Aorta (tissue), 5 donors: ENCODE data around the gene TAF4. TPM values are rescaled to one million over a fixed set of nuclear protein-coding genes. Genes with fewer than 3 reads are reported as not detected.

Source experiments
- ATAC-seq: fragments of 200-7000 bp; cut with Tn5 transposase; one replicate; pipeline ENCODE4 v1.9.1; 2022; ENCODE audit warnings: moderate library complexity; ENCODE audit not compliant: low FRiP score
- DNase-seq, 2 donors: peaks; one replicate each; pipeline ENCODE4 v3.0.0-alpha.2; 2020
- H3K27ac ChIP-seq, 2 donors: one replicate each; pipeline ENCODE4 v1.5.1; 2013; ENCODE audit warnings: low read length in 2 of 2, mild to moderate bottlenecking in 2 of 2, moderate library complexity in 2 of 2, control low read depth in 1 of 2, inconsistent platforms in 1 of 2, low read depth in 1 of 2
- H3K27me3 ChIP-seq, 2 donors: one replicate each; pipeline ENCODE4 v1.6.1; 2013; ENCODE audit warnings: control low read depth in 1 of 2, low read length in 1 of 2, mild to moderate bottlenecking in 1 of 2, moderate library complexity in 1 of 2; ENCODE audit not compliant: insufficient read depth in 2 of 2, control insufficient read depth in 1 of 2
- H3K36me3 ChIP-seq, 2 donors: one replicate each; pipeline ENCODE4 v1.6.1; 2013; ENCODE audit warnings: control low read depth in 1 of 2, low read length in 1 of 2, mild to moderate bottlenecking in 1 of 2; ENCODE audit not compliant: insufficient read depth in 2 of 2, control insufficient read depth in 1 of 2
- H3K4me1 ChIP-seq, 2 donors: one replicate each; pipeline ENCODE4 v1.6.1; 2013; ENCODE audit warnings: low read length in 2 of 2, control low read depth in 1 of 2, mild to moderate bottlenecking in 1 of 2, moderate library complexity in 1 of 2; ENCODE audit not compliant: insufficient read depth in 2 of 2, control insufficient read depth in 1 of 2
- H3K4me3 ChIP-seq, 2 donors: one replicate each; pipeline ENCODE4 v1.5.1; 2013; ENCODE audit warnings: low read length in 2 of 2, control low read depth in 1 of 2, mild to moderate bottlenecking in 1 of 2
- H3K9me3 ChIP-seq: one replicate; pipeline ENCODE4 v1.6.1; 2013; ENCODE audit warnings: mild to moderate bottlenecking, low read length; ENCODE audit not compliant: control insufficient read depth
- WGBS, 2 donors: extraction: QIAGEN DNeasy Blood & Tissue Kit; methylation state at CpG; one replicate each; pipeline ENCODE4 v1.1.7; 2013; 5-methylcytosine and 5-hydroxymethylcytosine counted together
- intact Hi-C, 2 donors: fragments of 100-400 bp; cut with DNase I; formaldehyde crosslinking; loops; one replicate each; pipeline versions ENCODE4 v1.14.2 to v1.15.0; 2022
- polyA plus RNA-seq, 2 donors: library from polyadenylated mRNA; stranded (reverse); fragments of 200-250 nt; gene quantifications; one replicate each; pipeline ENCODE4 v1.2.3, GENCODE V29; 2013
- total RNA-seq, 2 donors: library from RNA; stranded (reverse); fragmentation: NEBNext Ultra II Directional; extraction: Animal tissue kit (Norgen Biotek cat#: 25700); gene quantifications; one replicate each; pipeline ENCODE4 v1.2.1, GENCODE V29; 2021
- donor health status: healthy with polysubstance abuse.
- donor health status: Bipolar disorder and iron deficiency.
- donor health status: DM: no; HTN: no; CAD: no.
- donor health status: DM: no; HTN: no; CAD: no.
- donor health status: DM: yes; HTN: yes; CAD: no.

TAF4 gene
- total and polyA plus RNA-seq, 4 donors, result 2.5 to 19.5 (median 9.0) TPM

GRCh38 chr20:61968036-61968810, 97.5 kb downstream of the TAF4 start:
- DNase-seq, result no peak
- ATAC-seq, result no peak
- Histone ChIP-seq H3K4me1 (no peaks in the 10 kb centered on the region), H3K9me3 (peaks cover 2% of the 10 kb centered on the region), H3K4me3 (no peak overlapping the region), H3K36me3 (peaks cover 0 to 2% of the 10 kb centered on the region in 2 donors), H3K27me3 (no peaks in the 10 kb centered on the region), H3K27ac (no peak overlapping the region)
- intact Hi-C loops, result no loop called here
- 85% methylated on average over 22 of the region's 22 CpGs for WGBS, 2 donors

GRCh38 chr20:61967300-61967699, 98.4 kb downstream of the TAF4 start:
- Histone ChIP-seq H3K9me3 (no peaks in the 10 kb centered on the region), H3K36me3 (no peaks in the 10 kb centered on the region), H3K27ac (no peak overlapping the region), H3K4me3 (no peak overlapping the region), H3K27me3 (no peaks in the 10 kb centered on the region), H3K4me1 (no peaks in the 10 kb centered on the region)
- no peak for ATAC-seq
- intact Hi-C loops, result no loop called here
- 71% methylated on average over 7 of the region's 7 CpGs for WGBS, 2 donors
- DNase-seq, result no peak

GRCh38 chr20:61966492-61967244, 99.0 kb downstream of the TAF4 start:
- Histone ChIP-seq H3K4me3 (no peak overlapping the region), H3K27ac (no peak overlapping the region), H3K36me3 (no peaks in the 10 kb centered on the region), H3K9me3 (no peaks in the 10 kb centered on the region), H3K4me1 (no peaks in the 10 kb centered on the region), H3K27me3 (no peaks in the 10 kb centered on the region)
- 81 to 83% methylated on average over 25 of the region's 25 CpGs for WGBS, 2 donors
- ATAC-seq, result no peak
- intact Hi-C loops, result no loop called here
- DNase-seq, result no peak

- H3K9me3 ChIP-seq, result no peaks in the 10 kb centered on the region
- no peaks in the 10 kb centered on the region for H3K4me1 ChIP-seq
- intact Hi-C loops, result no loop called here
- no peaks in the 10 kb centered on the region for H3K36me3 ChIP-seq
- 18 to 19% methylated on average over 26 to 49 of the region's 49 CpGs for WGBS, 2 donors
- DNase-seq (no peak), ATAC-seq (no peak)
- H3K4me3 ChIP-seq, result no peak overlapping the region
- H3K27me3 ChIP-seq, result no peaks in the 10 kb centered on the region
- no peak overlapping the region for H3K27ac ChIP-seq
These were observed 99.8 kb downstream of the TAF4 start for GRCh38 chr20:61965606-61966491.

GRCh38 chr20:61964675-61965605, 100.7 kb downstream of the TAF4 start:
- ATAC-seq, result no peak
- DNase-seq, result no peak
- Histone ChIP-seq H3K27ac (no peak overlapping the region), H3K36me3 (no peaks in the 10 kb centered on the region), H3K9me3 (no peaks in the 10 kb centered on the region), H3K4me3 (no peak overlapping the region), H3K27me3 (no peaks in the 10 kb centered on the region), H3K4me1 (no peaks in the 10 kb centered on the region)
- WGBS, 2 donors, result 25 to 26% methylated on average over 35 to 41 of the region's 41 CpGs
- intact Hi-C loops, result no loop called here

GRCh38 chr20:61963885-61964674, 101.6 kb downstream of the TAF4 start:
- Histone ChIP-seq H3K27me3 (no peaks in the 10 kb centered on the region), H3K27ac (no peak overlapping the region), H3K4me1 (no peaks in the 10 kb centered on the region), H3K36me3 (no peaks in the 10 kb centered on the region), H3K9me3 (no peaks in the 10 kb centered on the region), H3K4me3 (no peak overlapping the region)
- WGBS, 2 donors, result 88 to 91% methylated on average over 8 of the region's 8 CpGs
- intact Hi-C loops, result no loop called here
- no peak for DNase-seq
- ATAC-seq, result no peak

GRCh38 chr20:61963149-61963548, 102.5 kb downstream of the TAF4 start:
- no peaks in the 10 kb centered on the region for H3K4me1 ChIP-seq
- DNase-seq (no peak), ATAC-seq (no peak)
- no peaks in the 10 kb centered on the region for H3K36me3 ChIP-seq
- intact Hi-C loops, result no loop called here
- H3K9me3 ChIP-seq, result no peaks in the 10 kb centered on the region
- H3K27ac ChIP-seq, result no peak overlapping the region
- H3K27me3 ChIP-seq, result no peaks in the 10 kb centered on the region
- 77 to 84% methylated on average over 9 of the region's 9 CpGs for WGBS, 2 donors
- no peak overlapping the region for H3K4me3 ChIP-seq
